Lung microvascular endothelial cell (primary cell): Measurements from ENCODE around the gene NUDT10. TPM values are rescaled to one million over a fixed set of nuclear protein-coding genes. Genes with fewer than 3 reads are reported as not detected.
A peak's percentile ranks its signal among the peaks of the same experiment; 100 is the strongest.
"Not testable (repeated sequence)": the region's sequence is repeated elsewhere in the genome, so short reads cannot be mapped to it uniquely, and the experiment has no call there.

ENCODE experiments used
- DNase-seq, 2 donors: peaks; one replicate each; pipeline versions ENCODE4 v3.0.0 to v3.0.0-alpha.2; 2010; ENCODE audit warnings: low read depth in 2 of 2
- total RNA-seq: library from RNA; depleted of rRNA; stranded (reverse); fragments of >200 nt; gene quantifications from 2 replicates; pipeline ENCODE4 v1.2.1, GENCODE V29; 2014

NUDT10 gene
- total RNA-seq, result under 0.01 TPM in 1 of 2 replicates, not detected in the other

- peak; percentile 2 to 12 for DNase-seq
These were observed at the start of gene NUDT10 for GRCh38 chrX:51332188-51332942. NUDT10 (plus strand) TSS chrX:51332822; CDS start chrX:51332966, 144 bp downstream.

DNA sequence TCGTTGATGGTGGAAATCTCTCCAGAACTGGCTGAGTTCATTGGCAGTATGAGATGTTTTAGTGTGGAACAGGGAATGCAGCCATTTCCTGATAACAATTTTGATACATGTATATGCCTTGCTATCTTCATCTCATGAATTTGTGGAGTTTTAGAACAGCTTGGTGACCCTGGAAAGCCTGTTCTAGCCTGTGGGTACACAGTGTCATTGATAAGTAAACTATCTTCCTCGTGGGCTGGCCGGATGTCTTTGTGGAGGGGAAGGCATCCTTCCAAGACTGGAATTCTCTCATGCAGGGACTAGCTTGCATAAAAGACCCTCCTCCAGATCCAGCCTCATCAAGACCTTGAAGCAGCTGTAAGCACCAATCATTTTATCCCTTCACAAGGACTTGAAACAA is 40.2 kb upstream of the NUDT10 start:
- no peak for DNase-seq

- no peak for DNase-seq
These were observed 36.5 kb upstream of the NUDT10 start for GRCh38 chrX:51296138-51296537.

DNA sequence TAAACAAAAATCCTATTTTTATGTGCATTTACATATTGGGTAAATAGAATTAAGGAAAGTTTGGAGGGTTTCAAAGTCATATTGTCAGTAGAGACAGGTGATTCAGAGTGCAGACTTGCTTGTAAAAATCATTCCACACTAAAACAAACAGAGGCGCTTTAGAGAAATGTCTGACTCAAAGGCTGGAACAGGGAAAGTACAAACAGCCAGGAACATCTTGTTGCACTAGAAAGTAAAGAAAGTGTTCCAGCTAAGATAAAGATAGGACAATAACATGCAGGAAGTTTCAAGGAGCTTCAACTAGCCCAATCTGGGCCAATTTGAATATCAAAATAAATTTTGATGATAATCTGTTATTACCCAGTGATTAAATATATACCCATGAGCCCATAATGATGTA is 16.4 kb upstream of the NUDT10 start:
- no peak for DNase-seq

DNA sequence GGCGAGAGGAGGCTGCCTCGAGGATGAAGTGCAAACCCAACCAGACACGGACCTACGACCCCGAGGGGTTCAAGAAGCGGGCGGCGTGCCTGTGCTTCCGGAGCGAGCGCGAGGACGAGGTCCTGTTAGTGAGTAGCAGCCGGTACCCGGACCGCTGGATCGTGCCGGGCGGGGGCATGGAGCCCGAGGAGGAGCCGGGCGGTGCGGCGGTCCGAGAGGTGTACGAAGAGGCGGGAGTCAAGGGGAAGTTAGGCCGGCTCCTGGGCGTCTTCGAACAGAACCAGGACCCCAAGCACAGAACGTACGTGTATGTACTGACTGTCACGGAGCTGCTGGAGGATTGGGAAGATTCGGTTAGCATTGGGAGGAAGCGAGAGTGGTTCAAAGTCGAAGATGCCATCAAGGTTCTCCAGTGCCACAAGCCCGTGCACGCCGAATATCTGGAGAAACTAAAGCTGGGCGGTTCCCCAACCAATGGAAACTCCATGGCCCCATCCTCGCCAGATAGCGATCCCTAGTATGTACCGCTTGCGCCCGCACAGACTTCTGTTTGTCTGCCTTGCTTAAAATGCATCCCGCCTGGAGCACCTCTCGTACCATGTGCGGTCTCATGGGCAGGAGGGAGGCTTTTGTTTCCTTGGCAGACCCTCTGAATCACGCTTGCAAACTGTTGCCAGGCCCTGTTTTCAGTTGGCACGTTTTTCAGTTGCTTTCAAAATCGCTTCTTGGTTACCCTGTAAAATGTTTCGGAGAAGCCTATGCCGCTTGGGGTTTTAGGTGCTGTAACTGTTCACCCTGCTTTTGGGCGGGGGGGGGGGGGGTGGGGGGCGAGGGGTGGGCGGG is 542 bp downstream of the NUDT10 start:
- DNase-seq, result not testable (repeated sequence)

GRCh38 chrX:51334276-51334675 is 1.7 kb downstream of the NUDT10 start:
- no peak for DNase-seq

DNA sequence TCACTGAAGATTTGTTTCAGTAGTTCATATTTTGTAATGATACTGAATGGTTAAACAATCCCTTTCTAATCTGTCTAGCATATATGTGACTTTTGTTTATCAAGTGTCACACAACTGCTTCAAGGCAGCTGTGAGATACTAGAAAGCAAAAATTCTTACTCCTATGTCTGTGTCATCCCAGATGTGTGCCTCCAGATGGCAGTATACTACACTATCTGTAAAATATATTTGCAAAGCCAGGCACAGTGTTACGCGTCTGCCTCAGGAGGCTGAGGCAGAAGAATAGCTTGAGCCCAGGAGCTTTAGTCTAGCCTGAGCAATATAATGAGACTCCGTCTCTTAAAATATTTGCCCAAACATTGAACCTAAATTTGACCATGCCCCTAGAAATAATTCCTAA is 4.0 kb downstream of the NUDT10 start:
- DNase-seq, result peak; percentile 41 to 50

- no peak for DNase-seq
These were observed 28.6 kb downstream of the NUDT10 start for GRCh38 chrX:51361251-51361650.

DNA sequence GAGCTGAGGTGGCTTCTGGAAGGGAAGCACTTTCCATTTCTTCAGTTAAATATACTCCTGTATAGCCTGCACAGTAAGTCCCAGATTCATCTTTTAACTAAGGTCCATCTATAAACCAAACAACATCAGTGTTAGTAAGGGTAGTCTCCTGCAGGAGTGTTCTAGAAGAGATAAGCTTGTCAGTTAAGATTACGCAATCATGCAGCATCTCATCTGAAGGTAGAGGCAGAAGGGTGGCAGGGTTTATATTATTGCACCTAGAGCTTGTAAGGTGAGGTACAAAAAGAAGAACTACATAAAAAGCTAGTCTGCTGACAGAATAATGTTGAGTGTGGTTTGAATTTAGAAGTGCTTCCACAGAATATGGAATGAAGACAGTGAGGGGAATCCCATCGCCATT is 44.0 kb downstream of the NUDT10 start:
- no peak for DNase-seq

Other genes starting within 250 kb of the NUDT10 start
- 0.60 and 1.5 TPM in 2 replicates for gene NUDT11, start 163.8 kb downstream of the NUDT10 start, total RNA-seq